Activated T-helper 1 cell treated with anti-CD3 and anti-CD28 coated beads, Interleukin-12 subunit alpha, Interleukin-12 subunit beta, Interleukin-2, Interleukin-4 antibody, amounts not matched to agents 30 ng/mL and 10 ng/mL and 1 ng/mL, durations not matched to agents 14 hours and 24 hours and 36 hours (primary cell): Measurements from ENCODE around the gene DYNC2H1. TPM values are rescaled to one million over a fixed set of nuclear protein-coding genes. Genes with fewer than 3 reads are reported as not detected.
"Not testable (repeated sequence)": the region's sequence is repeated elsewhere in the genome, so short reads cannot be mapped to it uniquely, and the experiment has no call there.

ENCODE experiments used
- DNase-seq: peaks from one replicate; pipeline ENCODE4 v3.0.0; 2021; ENCODE audit warnings: low spot score
- H3K27ac Mint-ChIP-seq: one replicate; pipeline ENCODE4 v1.8.0; 2021; ENCODE audit warnings: mild to moderate bottlenecking, mixed read lengths
- H3K27me3 Mint-ChIP-seq: one replicate; pipeline ENCODE4 v1.8.0; 2022; ENCODE audit warnings: mild to moderate bottlenecking, moderate library complexity, mixed read lengths; ENCODE audit not compliant: insufficient read depth
- H3K36me3 Mint-ChIP-seq: one replicate; pipeline ENCODE4 v1.8.0; 2021; ENCODE audit warnings: low read depth, mixed read lengths
- H3K4me1 Mint-ChIP-seq: one replicate; pipeline ENCODE4 v1.8.0; 2021; ENCODE audit warnings: low read depth, mixed read lengths
- H3K4me3 Mint-ChIP-seq: one replicate; pipeline ENCODE4 v1.8.0; 2021; ENCODE audit warnings: mild to moderate bottlenecking, moderate library complexity, mixed read lengths
- H3K9me3 Mint-ChIP-seq: one replicate; pipeline ENCODE4 v1.8.0; 2021; ENCODE audit warnings: mixed read lengths
- intact Hi-C: fragments of 100-400 bp; cut with micrococcal nuclease; formaldehyde crosslinking; loops from one replicate; pipeline ENCODE4 v1.15.1; 2024
- total RNA-seq: library from RNA; stranded (reverse); gene quantifications from 2 replicates; pipeline ENCODE4 v1.2.3, GENCODE V29; 2022

Gene DYNC2H1
- total RNA-seq, 1 donor from 2014 or later = 1.1 TPM

DNA sequence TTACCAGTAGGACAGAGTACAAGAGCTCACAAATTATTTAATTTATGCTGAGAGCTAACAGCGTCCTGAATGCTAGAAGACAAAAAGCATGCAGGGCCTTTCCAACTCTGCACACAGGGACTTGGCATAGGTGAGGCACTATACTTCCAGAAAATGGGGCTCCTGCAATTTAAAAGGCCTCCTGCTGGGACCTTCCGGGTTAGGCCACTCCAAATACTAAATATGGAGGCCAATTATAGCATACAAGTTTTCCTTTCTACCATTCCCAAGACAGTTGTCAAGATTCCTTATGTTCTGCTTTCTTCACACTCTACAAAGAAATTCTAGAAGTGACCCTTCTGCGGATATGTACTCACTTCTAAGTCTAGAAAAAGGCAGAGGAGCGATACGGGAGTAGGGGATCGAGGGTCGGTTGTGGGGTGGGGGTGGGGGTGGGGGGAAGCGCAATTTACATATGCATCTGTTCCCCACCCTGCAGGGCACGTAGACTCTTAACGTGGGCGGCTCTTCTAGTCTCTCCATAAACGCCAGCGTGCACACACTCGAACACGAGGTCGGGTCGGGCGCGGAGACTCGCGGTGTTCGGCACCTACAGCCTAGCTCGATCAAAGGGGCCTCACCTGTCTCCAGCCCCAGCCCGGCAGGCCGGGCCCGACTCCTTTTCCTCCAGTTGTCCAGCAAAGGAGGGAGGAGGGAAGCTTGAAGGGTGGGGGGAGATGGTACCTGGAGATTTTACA lies 18.0 kb upstream of the DYNC2H1 start:
- Mint-ChIP-seq H3K4me3 (peak overlapping the region; percentile 94), H3K27ac (peak overlapping the region; percentile 95), H3K36me3 (peaks cover 20% of the 10 kb centered on the region), H3K27me3 (peaks cover 16% of the 10 kb centered on the region), H3K4me1 (peaks cover 37% of the 10 kb centered on the region), H3K9me3 (peaks cover 3% of the 10 kb centered on the region)
- peak; percentile 25 for DNase-seq
- intact Hi-C loops = loop anchor here (1.0 to 10.0 kb wide), 3 partner anchors 20 to 636 kb away; partner anchors contain the start of gene TMEM123

DNA sequence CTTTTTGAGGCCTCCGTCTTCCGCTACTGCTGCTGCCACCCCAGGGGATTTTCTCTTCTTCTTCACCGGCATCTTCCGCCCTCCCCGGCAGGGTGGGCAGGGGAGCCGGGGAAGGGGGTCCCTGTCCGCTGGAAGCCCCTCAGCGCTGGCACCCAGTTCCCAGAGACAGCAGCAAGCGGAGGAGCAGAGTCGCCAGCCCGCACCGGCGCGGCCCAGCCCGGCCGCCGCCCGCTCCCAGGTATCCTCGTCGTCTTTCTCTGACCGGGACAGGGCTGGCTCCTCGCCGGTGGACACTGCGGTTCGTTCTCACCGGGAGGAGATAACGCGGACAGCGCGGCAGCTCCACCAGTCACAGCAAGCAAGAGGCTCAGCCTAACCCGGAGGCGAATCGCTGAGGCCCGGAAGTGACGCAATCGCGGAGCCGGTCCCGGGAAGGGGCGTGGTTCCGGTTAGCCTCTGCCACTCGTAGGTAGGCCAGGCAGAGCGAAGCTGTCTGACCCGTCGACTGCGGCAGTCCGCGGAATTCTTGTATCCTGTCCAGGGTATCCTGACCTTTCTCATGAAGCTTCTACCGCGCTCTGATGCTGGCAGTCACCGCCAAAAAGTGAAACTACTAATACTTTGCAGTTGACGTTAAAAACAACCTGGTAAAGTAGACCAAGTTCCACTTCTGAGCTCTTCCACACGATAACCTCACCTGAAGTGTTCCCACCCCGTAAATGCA lies 17.3 kb upstream of the DYNC2H1 start, which contains the start of gene DCUN1D5:
Gene DCUN1D5 (minus strand): TSS at position 360 of the 724 bp plus-strand sequence. CDS start 288 bp downstream, at position 72.
- H3K4me1 Mint-ChIP-seq = peaks cover 37% of the 10 kb centered on the region
- peaks cover 22% of the 10 kb centered on the region for H3K27me3 Mint-ChIP-seq
- peaks cover 20% of the 10 kb centered on the region for H3K36me3 Mint-ChIP-seq
- intact Hi-C loops = loop anchor here (1.0 to 10.0 kb wide), 5 partner anchors 17 to 637 kb away; partner anchors contain the start of genes DYNC2H1 and TMEM123
- peak; percentile 94 for DNase-seq
- peak within 1 kb of the TSS; percentile 94 for H3K4me3 Mint-ChIP-seq
- peaks cover 3% of the 10 kb centered on the region for H3K9me3 Mint-ChIP-seq
- peak within 1 kb of the TSS; percentile 95 for H3K27ac Mint-ChIP-seq

DNA sequence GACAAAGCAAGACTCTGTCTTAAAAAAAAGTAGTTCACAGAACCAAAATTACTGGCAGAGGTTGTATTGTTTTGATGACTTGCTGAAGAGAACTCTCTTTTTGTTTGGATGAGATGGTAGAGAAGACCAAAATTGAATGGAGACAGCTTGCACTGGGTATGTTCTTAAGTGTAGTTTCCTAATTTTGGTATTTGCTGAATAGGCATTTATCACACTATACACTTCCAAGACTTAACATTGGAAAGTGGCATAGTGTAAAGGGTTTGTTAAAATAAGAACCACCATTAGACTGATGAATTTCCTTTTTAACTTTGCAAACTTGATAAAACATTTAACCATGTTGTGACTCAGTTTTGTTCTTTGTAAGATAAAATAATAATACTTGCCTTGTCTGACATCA lies 11.9 kb upstream of the DYNC2H1 start:
- intact Hi-C loops = loop anchor here (10.0 kb wide), 1 partner anchor 642 kb away; the partner anchor contains the start of gene TMEM123
- Mint-ChIP-seq H3K27me3 (peaks cover 36% of the 10 kb centered on the region), H3K9me3 (peaks cover 3% of the 10 kb centered on the region), H3K27ac (no peak overlapping the region), H3K36me3 (peaks cover 2% of the 10 kb centered on the region), H3K4me1 (peaks cover 11% of the 10 kb centered on the region), H3K4me3 (no peak overlapping the region)
- DNase-seq = no peak

- DNase-seq = no peak
- intact Hi-C loops = loop anchor here (1.0 to 10.0 kb wide), 7 partner anchors 18 to 1195 kb away; partner anchors contain the start of genes ANGPTL5, BIRC2, BIRC3 and CEP126
Measured at GRCh38 chr11:103109818-103110388, 677 bp downstream of the DYNC2H1 start.

GRCh38 chr11:103110391-103110790 lies 1.2 kb downstream of the DYNC2H1 start:
- Mint-ChIP-seq H3K9me3 (no peaks in the 10 kb centered on the region), H3K27ac (no peak overlapping the region), H3K36me3 (no peaks in the 10 kb centered on the region), H3K4me3 (peak overlapping the region; percentile 59), H3K4me1 (peaks cover 8% of the 10 kb centered on the region), H3K27me3 (peaks cover 31% of the 10 kb centered on the region)
- intact Hi-C loops = no loop called here
- DNase-seq = no peak

More at GRCh38 chr11:103109818-103110388, 677 bp downstream of the DYNC2H1 start:
- H3K9me3 Mint-ChIP-seq = no peaks in the 10 kb centered on the region
- H3K36me3 Mint-ChIP-seq = no peaks in the 10 kb centered on the region
- H3K4me3 Mint-ChIP-seq = peak overlapping the region; percentile 92
- H3K27ac Mint-ChIP-seq = peak overlapping the region; percentile 90
- H3K27me3 Mint-ChIP-seq = peaks cover 34% of the 10 kb centered on the region
- H3K4me1 Mint-ChIP-seq = peaks cover 8% of the 10 kb centered on the region

DNA sequence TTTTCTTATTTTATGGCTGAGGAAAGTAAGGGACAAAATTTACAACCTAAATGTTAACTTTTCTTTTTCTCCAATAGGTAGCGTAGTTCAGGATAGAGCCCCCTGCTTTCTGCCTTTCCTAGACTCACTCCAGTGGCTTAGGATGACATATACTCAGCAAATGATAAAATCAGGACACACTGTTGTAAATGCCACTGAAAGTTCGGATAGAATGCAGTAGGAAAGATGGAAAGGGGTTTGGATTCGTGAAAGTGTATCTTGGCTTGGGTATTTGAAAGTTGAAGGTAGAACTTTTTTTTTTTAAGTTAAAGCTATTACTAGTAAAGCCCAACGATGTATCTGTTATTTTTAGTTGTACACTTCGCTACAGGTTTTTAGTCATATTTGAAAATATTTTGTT lies 2.2 kb downstream of the DYNC2H1 start:
- Mint-ChIP-seq H3K9me3 (no peaks in the 10 kb centered on the region), H3K36me3 (no peaks in the 10 kb centered on the region), H3K27ac (no peak overlapping the region), H3K27me3 (peaks cover 27% of the 10 kb centered on the region), H3K4me1 (peaks cover 8% of the 10 kb centered on the region), H3K4me3 (no peak overlapping the region)
- DNase-seq = no peak
- intact Hi-C loops = no loop called here

DNA sequence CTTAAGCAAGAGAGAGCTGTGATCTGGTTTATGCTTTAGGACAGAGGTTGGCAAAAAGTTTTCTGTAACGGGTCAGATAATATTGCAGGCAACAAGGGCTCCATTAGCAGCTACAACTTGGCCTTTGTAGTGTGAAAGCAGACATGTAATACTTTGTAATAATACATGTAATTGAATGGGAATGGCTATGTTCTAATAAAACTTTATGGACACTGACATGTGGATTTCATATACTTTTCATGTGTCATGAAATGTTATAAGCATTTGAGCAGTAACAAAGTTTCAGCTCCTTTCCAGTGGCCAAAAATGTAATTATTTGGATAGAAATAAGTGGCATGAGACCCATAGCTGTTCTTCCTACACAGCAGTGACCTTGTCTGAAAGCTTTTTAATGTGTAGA lies 3.1 kb downstream of the DYNC2H1 start:
- H3K36me3 Mint-ChIP-seq = no peaks in the 10 kb centered on the region
- intact Hi-C loops = no loop called here
- H3K4me3 Mint-ChIP-seq = no peak overlapping the region
- H3K27ac Mint-ChIP-seq = no peak overlapping the region
- no peak for DNase-seq
- H3K27me3 Mint-ChIP-seq = peaks cover 27% of the 10 kb centered on the region
- no peaks in the 10 kb centered on the region for H3K9me3 Mint-ChIP-seq
- H3K4me1 Mint-ChIP-seq = peaks cover 8% of the 10 kb centered on the region

DNA sequence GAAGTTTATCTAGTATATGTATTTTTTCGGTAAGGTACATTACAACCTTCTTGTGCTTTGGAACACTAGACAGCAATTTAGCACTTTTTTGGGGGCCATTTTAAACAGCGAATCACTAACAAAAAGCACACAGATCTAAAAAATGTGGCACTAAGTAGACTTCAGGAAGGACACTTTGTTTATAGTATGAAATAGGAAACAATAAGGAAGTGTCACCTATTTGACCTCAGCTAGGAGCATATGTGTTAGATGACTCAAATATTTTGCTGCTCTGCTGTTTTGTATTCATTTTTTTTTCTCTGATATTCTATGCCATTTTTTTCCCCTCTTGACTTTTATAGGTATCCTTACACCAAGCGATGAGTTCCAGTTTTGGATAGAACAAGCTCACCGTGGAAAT lies 5.6 kb downstream of the DYNC2H1 start:
- peaks cover 23% of the 10 kb centered on the region for H3K27me3 Mint-ChIP-seq
- H3K4me3 Mint-ChIP-seq = no peak overlapping the region
- H3K27ac Mint-ChIP-seq = no peak overlapping the region
- no peak for DNase-seq
- H3K9me3 Mint-ChIP-seq = no peaks in the 10 kb centered on the region
- no peaks in the 10 kb centered on the region for H3K36me3 Mint-ChIP-seq
- intact Hi-C loops = no loop called here
- peaks cover 3% of the 10 kb centered on the region for H3K4me1 Mint-ChIP-seq

DNA sequence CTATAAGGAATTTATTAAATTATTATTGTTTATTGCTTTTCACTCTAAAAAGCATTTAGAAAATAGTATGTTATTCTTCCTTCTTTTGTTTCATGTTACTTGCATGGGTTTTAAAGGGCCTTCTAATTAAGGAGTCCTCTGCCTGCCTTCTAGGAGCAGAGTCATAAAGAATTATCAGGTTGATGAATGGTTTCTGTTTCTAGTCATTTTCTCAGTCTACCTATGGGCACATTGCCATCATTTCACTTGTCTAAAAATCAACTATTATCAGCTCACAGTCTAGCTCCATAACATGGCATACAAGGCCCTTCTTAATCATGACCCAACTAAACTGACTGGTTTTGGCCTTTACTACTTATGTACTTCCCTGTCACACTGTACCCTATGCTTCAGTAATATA lies 16.2 kb downstream of the DYNC2H1 start:
- no peaks in the 10 kb centered on the region for H3K9me3 Mint-ChIP-seq
- no peak for DNase-seq
- no peak overlapping the region for H3K27ac Mint-ChIP-seq
- no peaks in the 10 kb centered on the region for H3K36me3 Mint-ChIP-seq
- no peaks in the 10 kb centered on the region for H3K4me1 Mint-ChIP-seq
- H3K27me3 Mint-ChIP-seq = no peaks in the 10 kb centered on the region
- no peak overlapping the region for H3K4me3 Mint-ChIP-seq
- intact Hi-C loops = no loop called here

DNA sequence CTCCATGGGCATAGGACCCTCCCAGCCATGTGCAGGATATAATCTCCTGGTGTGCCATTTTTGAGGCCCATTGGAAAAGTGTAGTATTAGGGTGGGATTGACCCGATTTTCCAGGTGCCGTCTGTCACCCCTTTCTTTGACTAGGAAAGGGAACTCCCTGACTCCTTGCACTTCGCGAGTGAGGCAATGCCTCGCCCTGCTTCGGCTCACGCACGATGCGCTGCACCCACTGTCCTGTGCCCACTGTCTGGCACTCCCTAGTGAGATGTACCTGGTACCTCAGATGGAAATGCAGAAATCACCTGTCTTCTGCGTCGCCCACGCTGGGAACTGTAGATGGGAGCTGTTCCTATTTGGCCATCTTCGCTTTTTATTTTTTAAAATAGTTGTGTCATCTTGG lies 32.8 kb downstream of the DYNC2H1 start:
- H3K27me3 Mint-ChIP-seq, H3K4me1 Mint-ChIP-seq, H3K36me3 Mint-ChIP-seq, H3K9me3 Mint-ChIP-seq, DNase-seq, H3K27ac Mint-ChIP-seq, intact Hi-C loops, H3K4me3 Mint-ChIP-seq: not testable (repeated sequence)

GRCh38 chr11:103147627-103148026 lies 38.4 kb downstream of the DYNC2H1 start:
- intact Hi-C loops = no loop called here
- Mint-ChIP-seq H3K36me3 (no peaks in the 10 kb centered on the region), H3K9me3 (no peaks in the 10 kb centered on the region), H3K27me3 (no peaks in the 10 kb centered on the region), H3K4me1 (no peaks in the 10 kb centered on the region), H3K27ac (no peak overlapping the region), H3K4me3 (no peak overlapping the region)
- no peak for DNase-seq

- Mint-ChIP-seq H3K27ac (no peak overlapping the region), H3K27me3 (no peaks in the 10 kb centered on the region), H3K4me3 (no peak overlapping the region), H3K36me3 (no peaks in the 10 kb centered on the region), H3K4me1 (no peaks in the 10 kb centered on the region), H3K9me3 (no peaks in the 10 kb centered on the region)
- intact Hi-C loops = no loop called here
- no peak for DNase-seq
Measured at GRCh38 chr11:103157542-103157941, 48.3 kb downstream of the DYNC2H1 start.
